Stimulated activated CD4-positive, alpha-beta T cell treated with anti-CD3 and anti-CD28 coated beads, Interleukin-15, amount 100 ng/mL, for 24 hours (primary cell): ENCODE data around the gene POMC.
"Not testable (repeated sequence)": the region's sequence is repeated elsewhere in the genome, so short reads cannot be mapped to it uniquely, and the experiment has no call there.

Experiments
- DNase-seq: peaks from one replicate; pipeline ENCODE4 v3.0.0-alpha.2; 2020

POMC gene

GRCh38 chr2:25131253-25131566 is 37.2 kb downstream of the POMC start:
- no peak for DNase-seq

DNA sequence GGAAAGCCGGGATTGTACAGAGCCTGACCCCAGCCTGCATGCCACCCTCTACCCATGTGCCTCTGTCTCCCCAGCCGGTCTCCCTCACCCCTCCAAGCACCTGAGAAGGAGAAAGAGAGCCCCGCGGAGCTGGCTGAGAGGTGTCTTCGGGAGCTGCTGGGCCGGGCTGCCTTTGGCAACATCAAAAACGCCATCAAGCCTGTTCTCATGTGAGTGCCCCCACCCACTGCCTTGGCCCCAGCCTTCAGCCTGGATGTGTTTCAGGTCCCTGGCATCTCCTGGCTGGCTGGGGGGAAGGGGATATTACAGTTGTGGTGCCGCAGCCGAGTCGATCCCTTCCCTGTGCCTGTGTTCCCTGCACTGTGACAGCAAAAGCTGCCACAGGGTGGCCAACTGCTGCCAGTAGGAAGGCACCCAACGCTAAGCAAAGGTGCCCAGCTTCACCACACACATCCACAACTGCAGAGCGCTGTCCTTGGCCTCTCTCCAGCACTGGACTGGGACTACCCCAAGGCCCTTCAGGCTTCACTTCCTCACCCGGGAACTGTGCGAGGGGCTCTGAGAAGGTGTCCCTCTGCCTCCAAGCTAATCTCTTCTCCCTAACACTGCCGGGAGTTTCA is 38.4 kb downstream of the POMC start:
- DNase-seq, result no peak

DNA sequence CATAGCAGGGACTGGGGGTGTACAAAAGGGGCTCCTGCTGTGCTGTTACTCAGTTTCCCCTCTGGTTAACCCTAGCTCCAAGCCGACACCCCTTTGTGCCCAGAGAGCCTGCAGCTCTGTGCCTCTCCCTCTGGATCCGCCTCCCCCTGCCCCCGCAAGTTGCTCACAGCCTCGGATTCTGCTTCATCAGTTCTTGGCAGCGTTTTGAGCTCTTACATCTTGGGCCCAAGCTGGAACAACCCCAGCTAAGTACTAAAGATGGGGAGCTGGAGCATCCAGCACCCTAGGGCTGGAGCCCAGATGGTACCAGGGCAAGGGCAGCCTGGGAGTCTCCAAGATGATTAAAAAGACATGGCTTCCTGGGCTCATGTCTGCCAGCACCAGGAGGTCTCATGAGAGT is 40.7 kb downstream of the POMC start:
- DNase-seq, result no peak

GRCh38 chr2:25127071-25127470 is 41.3 kb downstream of the POMC start:
- DNase-seq, result not testable (repeated sequence)

DNA sequence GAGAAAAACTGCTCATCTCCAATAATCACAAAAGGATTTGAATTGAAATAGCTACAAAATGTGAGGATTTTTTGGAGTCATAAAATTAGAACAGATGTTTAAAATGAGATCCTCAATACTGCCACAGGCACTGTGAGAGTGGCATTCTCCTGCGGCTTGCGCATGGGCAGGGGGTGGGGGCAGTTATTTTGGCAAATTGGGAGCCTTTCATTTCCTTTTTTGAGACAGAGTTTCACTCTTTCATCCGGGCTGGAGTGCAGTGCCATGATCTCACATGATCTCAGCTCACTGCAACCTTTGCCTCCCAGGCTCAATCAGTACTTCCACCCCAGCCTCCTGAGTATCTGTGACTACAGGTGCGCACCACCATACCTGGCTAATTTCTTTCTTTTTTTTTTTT is 42.4 kb downstream of the POMC start:
- DNase-seq, result no peak

DNA sequence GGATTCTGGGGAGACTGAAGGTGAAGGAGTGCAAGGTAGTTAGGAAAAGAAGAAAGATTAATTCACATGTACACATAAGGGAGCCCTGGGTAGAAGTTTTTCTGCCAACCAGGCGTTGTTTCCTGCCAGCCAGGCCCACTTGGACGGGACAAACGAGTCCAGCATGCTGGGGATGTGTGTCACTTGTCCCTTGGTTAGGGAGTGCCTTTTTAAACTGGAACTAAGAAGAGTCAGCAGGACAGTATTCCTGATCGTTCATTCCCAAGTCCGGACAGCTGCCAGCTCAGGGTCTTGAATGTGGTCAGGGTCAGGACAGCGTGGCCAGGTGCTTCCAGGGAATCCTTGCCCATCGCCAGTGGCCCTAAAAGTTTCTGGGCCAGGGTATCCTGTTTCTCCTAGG is 43.2 kb downstream of the POMC start:
- DNase-seq, result no peak

DNA sequence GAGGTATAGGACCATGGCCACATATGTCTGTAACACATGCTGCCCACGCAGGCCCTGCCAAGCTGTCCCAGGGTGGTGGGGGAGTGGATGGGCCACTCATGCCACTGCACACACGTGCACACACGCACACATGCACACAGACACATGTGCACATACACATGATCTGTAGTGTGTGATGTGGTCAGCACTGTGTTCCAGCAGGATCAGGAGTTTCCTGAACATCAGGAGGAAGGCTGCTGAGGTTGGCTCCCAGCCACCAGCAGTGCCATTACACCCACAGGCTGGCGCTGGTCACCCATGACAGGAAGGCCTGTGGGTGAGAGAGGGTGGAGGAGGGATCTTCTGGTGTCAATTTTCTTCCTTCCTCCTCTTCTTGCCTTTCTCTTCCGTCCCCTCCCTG is 44.7 kb downstream of the POMC start:
- no peak for DNase-seq

- DNase-seq, result no peak
Observed at GRCh38 chr2:25122367-25122766, 46.0 kb downstream of the POMC start.

- DNase-seq, result no peak
Observed at GRCh38 chr2:25119263-25119662, 49.1 kb downstream of the POMC start.

GRCh38 chr2:25116956-25117355 is 51.4 kb downstream of the POMC start:
- DNase-seq, result no peak

DNA sequence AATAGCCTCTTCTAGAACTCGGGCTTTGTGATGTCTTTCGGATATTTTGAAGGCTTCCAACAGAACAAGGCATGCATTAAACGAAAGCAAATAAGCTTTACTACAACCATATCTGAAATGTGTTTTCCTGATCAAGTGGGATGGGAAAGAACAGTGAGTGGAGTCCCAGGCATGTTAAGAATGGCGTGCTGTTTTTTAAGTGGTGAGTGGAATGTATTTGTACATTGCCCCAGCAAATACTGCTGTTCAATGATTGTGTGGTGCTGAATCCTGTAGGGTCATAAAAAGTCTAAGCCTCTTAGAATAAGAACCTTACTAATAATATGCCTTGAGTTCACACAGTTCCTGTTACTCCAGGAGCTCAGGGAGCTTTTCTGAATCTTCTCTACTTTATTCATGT is 52.5 kb downstream of the POMC start:
- DNase-seq, result no peak

DNA sequence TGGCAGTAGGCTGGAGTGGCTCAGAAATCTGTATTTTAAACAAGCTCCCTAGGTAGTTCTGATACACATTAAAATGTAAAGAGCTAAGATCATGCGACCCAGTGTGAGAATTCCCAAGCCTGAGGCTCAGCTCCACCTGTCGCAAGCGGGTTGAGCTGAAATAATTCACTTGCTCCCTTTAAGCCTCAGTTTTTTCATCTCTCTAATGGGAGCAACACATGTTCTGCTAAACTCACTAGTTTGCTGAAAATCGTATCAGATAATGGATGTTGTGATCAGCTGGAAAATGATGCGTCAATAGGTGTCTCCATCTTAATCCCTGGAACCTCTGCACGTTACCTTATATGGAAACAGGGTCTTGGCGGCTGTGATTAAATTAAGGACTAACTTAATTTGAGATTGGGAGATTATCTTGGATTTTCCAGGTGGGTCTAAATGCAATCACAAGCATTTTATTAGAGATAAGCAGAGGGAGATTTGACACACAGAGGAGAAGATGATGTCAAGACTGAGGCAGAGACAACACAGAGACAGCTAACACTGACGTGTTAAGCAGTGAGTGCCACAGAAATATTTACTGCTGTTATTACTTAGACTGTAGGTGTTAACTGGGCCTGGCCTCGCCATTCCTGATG is 53.0 kb downstream of the POMC start:
- no peak for DNase-seq

DNA sequence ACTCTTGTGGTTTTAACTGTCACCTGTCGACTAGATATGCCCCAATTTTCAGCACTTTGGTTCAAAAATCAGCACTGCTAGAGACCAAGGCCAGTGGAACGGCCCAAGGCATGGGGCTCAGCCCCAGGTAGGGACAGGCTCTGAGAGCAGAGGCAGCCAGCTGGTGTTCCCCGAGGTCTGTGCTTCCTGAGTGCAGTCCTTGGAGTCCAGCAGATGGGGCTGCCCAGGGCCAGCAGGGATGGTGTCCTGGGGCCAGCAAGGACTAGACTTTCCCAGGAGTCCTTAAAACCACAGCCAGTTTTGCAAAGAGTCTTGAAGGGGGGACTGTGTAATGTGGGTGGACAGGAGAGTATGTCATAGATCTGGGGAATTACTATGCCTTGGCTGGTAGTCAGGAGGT is 56.3 kb downstream of the POMC start:
- no peak for DNase-seq
